Lower lobe of right lung (tissue), 2 donors: ENCODE data around the gene DCLRE1B. TPM values are rescaled to one million over a fixed set of nuclear protein-coding genes. Genes with fewer than 3 reads are reported as not detected.

ENCODE experiments used
- ATAC-seq, 2 donors: fragments of 200-7000 bp; cut with Tn5 transposase; one replicate each; pipeline ENCODE4 v1.9.1; 2020 to 2022; ENCODE audit warnings: mild to moderate bottlenecking in 2 of 2, moderate library complexity in 2 of 2
- DNase-seq: peaks from one replicate; pipeline ENCODE4 v3.0.0-alpha.2; 2020
- H3K27ac ChIP-seq: fragments of 200-600 bp; one replicate; pipeline ENCODE4 v1.8.0; 2022
- H3K27me3 ChIP-seq: fragments of 200-600 bp; one replicate; pipeline ENCODE4 v1.8.0; 2022; ENCODE audit warnings: low read depth
- H3K36me3 ChIP-seq: fragments of 200-600 bp; one replicate; pipeline ENCODE4 v1.8.0; 2022; ENCODE audit warnings: mild to moderate bottlenecking
- H3K4me1 ChIP-seq: fragments of 200-600 bp; one replicate; pipeline ENCODE4 v1.8.0; 2022
- H3K4me3 ChIP-seq: fragments of 200-600 bp; one replicate; pipeline ENCODE4 v1.8.0; 2022; ENCODE audit warnings: mild to moderate bottlenecking
- H3K9me3 ChIP-seq: fragments of 200-600 bp; one replicate; pipeline ENCODE4 v1.8.0; 2022
- CTCF ChIP-seq: fragments of 200-600 bp; IDR thresholded peaks from one replicate; pipeline ENCODE4 v1.8.0; 2022; ENCODE audit warnings: antibody characterized with exemption, mild to moderate bottlenecking
- intact Hi-C: fragments of 100-400 bp; cut with DNase I; formaldehyde crosslinking; loops from one replicate; pipeline ENCODE4 v1.11.0; 2022
- total RNA-seq: library from RNA; stranded (reverse); fragmentation: NEBNext Ultra II Directional; extraction: Animal tissue kit (Norgen Biotek cat#: 25700); gene quantifications from one replicate; pipeline ENCODE4 v1.2.1, GENCODE V29; 2021
- donor health status: DM: no; HTN: yes; CAD: no; lungs with severe emphysema.

The DCLRE1B gene
- total RNA-seq, 1 donor from 2014 or later: 8.3 TPM

GRCh38 chr1:113870778-113871177 lies 34.3 kb upstream of the DCLRE1B start:
- DNase-seq (no peak), ATAC-seq (no peak)
- Histone ChIP-seq H3K4me3 (peak overlapping the region; percentile 37), H3K27me3 (no peaks in the 10 kb centered on the region), H3K9me3 (no peaks in the 10 kb centered on the region), H3K36me3 (no peaks in the 10 kb centered on the region), H3K27ac (peak overlapping the region; percentile 74), H3K4me1 (peaks cover 15% of the 10 kb centered on the region)
- intact Hi-C loops: no loop called here
- TF ChIP-seq CTCF: no peak

- no peak for TF ChIP-seq CTCF
- peak within 1 kb of the TSS; percentile 37 for H3K4me3 ChIP-seq
- DNase-seq (peak; percentile 73), ATAC-seq (peak; percentile 91 to 96)
- no peaks in the 10 kb centered on the region for H3K36me3 ChIP-seq
- no peaks in the 10 kb centered on the region for H3K27me3 ChIP-seq
- H3K9me3 ChIP-seq: no peaks in the 10 kb centered on the region
- peaks cover 15% of the 10 kb centered on the region for H3K4me1 ChIP-seq
- H3K27ac ChIP-seq: peak within 1 kb of the TSS; percentile 74
- intact Hi-C loops: no loop called here
These were observed 33.5 kb upstream of the DCLRE1B start, which contains the start of gene PTPN22 for GRCh38 chr1:113871597-113872113. Gene PTPN22, minus strand, starts transcription at chr1:113871712.

- H3K4me3 ChIP-seq: peak overlapping the region; percentile 37
- TF ChIP-seq CTCF: no peak
- H3K27me3 ChIP-seq: no peaks in the 10 kb centered on the region
- intact Hi-C loops: no loop called here
- H3K27ac ChIP-seq: peak overlapping the region; percentile 74
- ATAC-seq: peak; percentile 64 to 67
- H3K4me1 ChIP-seq: peaks cover 15% of the 10 kb centered on the region
- H3K9me3 ChIP-seq: no peaks in the 10 kb centered on the region
- H3K36me3 ChIP-seq: no peaks in the 10 kb centered on the region
- no peak for DNase-seq
These were observed 32.7 kb upstream of the DCLRE1B start for GRCh38 chr1:113872219-113872935.

- H3K4me1 ChIP-seq: peaks cover 15% of the 10 kb centered on the region
- intact Hi-C loops: no loop called here
- H3K9me3 ChIP-seq: no peaks in the 10 kb centered on the region
- no peaks in the 10 kb centered on the region for H3K36me3 ChIP-seq
- no peak overlapping the region for H3K27ac ChIP-seq
- no peak overlapping the region for H3K4me3 ChIP-seq
- ATAC-seq (no peak), DNase-seq (no peak)
- no peaks in the 10 kb centered on the region for H3K27me3 ChIP-seq
- TF ChIP-seq CTCF: no peak
These were observed 30.9 kb upstream of the DCLRE1B start for GRCh38 chr1:113874012-113874879.

- H3K27ac ChIP-seq: no peak overlapping the region
- TF ChIP-seq CTCF: no peak
- H3K4me3 ChIP-seq: no peak overlapping the region
- no peak for DNase-seq
- intact Hi-C loops: no loop called here
- H3K9me3 ChIP-seq: no peaks in the 10 kb centered on the region
- ATAC-seq: no peak
- peaks cover 15% of the 10 kb centered on the region for H3K4me1 ChIP-seq
- H3K36me3 ChIP-seq: no peaks in the 10 kb centered on the region
- no peaks in the 10 kb centered on the region for H3K27me3 ChIP-seq
These were observed 29.4 kb upstream of the DCLRE1B start for GRCh38 chr1:113875714-113876113.
